Epithelial cell of proximal tubule (primary cell): Measurements from ENCODE around the gene NPAS1. TPM values are rescaled to one million over a fixed set of nuclear protein-coding genes. Genes with fewer than 3 reads are reported as not detected.
"Not testable (repeated sequence)": the region's sequence is repeated elsewhere in the genome, so short reads cannot be mapped to it uniquely, and the experiment has no call there.

ENCODE experiments used
- DNase-seq: peaks from one replicate; pipeline ENCODE4 v3.0.0-alpha.2; 2011; ENCODE audit warnings: low read depth
- H3K4me3 ChIP-seq: 2 replicates; pipeline ENCODE4 v1.5.1; 2011; ENCODE audit warnings: low read depth, mild to moderate bottlenecking, low read length
- CTCF ChIP-seq: conservative IDR thresholded peaks from 2 replicates; pipeline ENCODE4 v1.5.1; 2012; ENCODE audit warnings: low read depth, mild to moderate bottlenecking, low read length
- total RNA-seq: library from RNA; depleted of rRNA; stranded (reverse); fragments of >200 nt; gene quantifications from 2 replicates; pipeline ENCODE4 v1.2.3, GENCODE V29; 2015

Gene NPAS1
- total RNA-seq, 1 donor from 2014 or later = 0.63 TPM

- no peak for DNase-seq
- TF ChIP-seq CTCF = no peak
- H3K4me3 ChIP-seq = no peak overlapping the region
Observed at GRCh38 chr19:47045867-47046470, 26.3 kb downstream of the NPAS1 start.

GRCh38 chr19:47047272-47047762 lies 27.7 kb downstream of the NPAS1 start:
- peak overlapping the region; percentile 86 for H3K4me3 ChIP-seq
- no peak for TF ChIP-seq CTCF
- DNase-seq = no peak

- peak overlapping the region; percentile 86 for H3K4me3 ChIP-seq
- TF ChIP-seq CTCF = no peak
- DNase-seq = peak; percentile 65
Observed at GRCh38 chr19:47047763-47048405, 28.2 kb downstream of the NPAS1 start.

GRCh38 chr19:47049307-47049700 lies 29.7 kb downstream of the NPAS1 start:
- DNase-seq = peak; percentile 32
- no peak for TF ChIP-seq CTCF
- peak overlapping the region; percentile 19 for H3K4me3 ChIP-seq

- not testable (repeated sequence) for H3K4me3 ChIP-seq, DNase-seq
Observed at GRCh38 chr19:47050562-47050961, 30.9 kb downstream of the NPAS1 start.

GRCh38 chr19:47056411-47056810 lies 36.8 kb downstream of the NPAS1 start:
- DNase-seq = no peak
- TF ChIP-seq CTCF = no peak
- H3K4me3 ChIP-seq = no peak overlapping the region

- no peak for DNase-seq
- no peak for TF ChIP-seq CTCF
- no peak overlapping the region for H3K4me3 ChIP-seq
Observed at GRCh38 chr19:47057328-47057727, 37.7 kb downstream of the NPAS1 start.
